Dendritic cell treated with granulocyte-macrophage colony-stimulating factor and Interleukin-4, amounts not matched to agents 40 ng/mL and 50 ng/mL, for 4 days (primary cell): ENCODE data around the gene IER5.
A peak's percentile ranks its signal among the peaks of the same experiment; 100 is the strongest.

Source experiments
- H3K27ac Mint-ChIP-seq: one replicate; pipeline ENCODE4 v1.8.0; 2022; ENCODE audit warnings: mild to moderate bottlenecking, mixed read lengths
- H3K27me3 Mint-ChIP-seq: one replicate; pipeline ENCODE4 v1.8.0; 2022; ENCODE audit warnings: mild to moderate bottlenecking, mixed read lengths
- H3K36me3 Mint-ChIP-seq: one replicate; pipeline ENCODE4 v1.8.0; 2022; ENCODE audit warnings: low read depth, mixed read lengths
- H3K4me1 Mint-ChIP-seq: one replicate; pipeline ENCODE4 v1.8.0; 2022; ENCODE audit warnings: low read depth, mixed read lengths
- H3K4me3 Mint-ChIP-seq: one replicate; pipeline ENCODE4 v1.8.0; 2022; ENCODE audit warnings: mild to moderate bottlenecking, moderate library complexity, mixed read lengths
- H3K9me3 Mint-ChIP-seq: one replicate; pipeline ENCODE4 v1.8.0; 2022; ENCODE audit warnings: mixed read lengths
- intact Hi-C: fragments of 100-400 bp; cut with micrococcal nuclease; formaldehyde crosslinking; loops from one replicate; pipeline ENCODE4 v1.15.0; 2022

The IER5 gene

DNA sequence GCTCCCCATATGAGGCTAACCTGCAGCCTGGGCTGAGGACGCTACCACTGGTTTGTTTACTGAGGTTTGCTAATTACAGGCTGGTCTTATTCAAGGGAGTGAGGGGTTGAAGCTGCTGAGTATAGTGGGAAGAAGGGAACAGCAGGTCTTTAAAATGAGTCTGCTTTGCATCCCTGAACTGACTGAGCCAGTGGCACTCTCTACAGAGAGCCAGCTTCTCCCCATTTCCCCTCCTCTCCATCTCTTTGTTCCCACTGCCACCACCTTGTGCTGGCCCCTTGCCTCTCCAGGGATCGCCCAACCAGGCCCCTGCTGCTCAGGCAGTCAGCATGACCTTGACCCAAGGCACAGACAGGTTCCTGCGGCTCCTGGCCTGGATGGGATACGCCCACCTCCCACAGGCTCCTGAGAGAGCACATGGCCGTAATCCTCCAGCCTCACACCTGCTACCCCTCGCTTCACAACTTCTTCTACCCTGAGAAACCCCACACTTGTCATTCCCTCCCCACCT lies 45.0 kb downstream of the IER5 start:
- intact Hi-C loops: no loop called here
- H3K36me3 Mint-ChIP-seq: no peaks in the 10 kb centered on the region
- no peaks in the 10 kb centered on the region for H3K27me3 Mint-ChIP-seq
- H3K4me3 Mint-ChIP-seq: no peak overlapping the region
- H3K9me3 Mint-ChIP-seq: no peaks in the 10 kb centered on the region
- H3K27ac Mint-ChIP-seq: peak overlapping the region; percentile 96
- H3K4me1 Mint-ChIP-seq: peaks cover 92% of the 10 kb centered on the region

DNA sequence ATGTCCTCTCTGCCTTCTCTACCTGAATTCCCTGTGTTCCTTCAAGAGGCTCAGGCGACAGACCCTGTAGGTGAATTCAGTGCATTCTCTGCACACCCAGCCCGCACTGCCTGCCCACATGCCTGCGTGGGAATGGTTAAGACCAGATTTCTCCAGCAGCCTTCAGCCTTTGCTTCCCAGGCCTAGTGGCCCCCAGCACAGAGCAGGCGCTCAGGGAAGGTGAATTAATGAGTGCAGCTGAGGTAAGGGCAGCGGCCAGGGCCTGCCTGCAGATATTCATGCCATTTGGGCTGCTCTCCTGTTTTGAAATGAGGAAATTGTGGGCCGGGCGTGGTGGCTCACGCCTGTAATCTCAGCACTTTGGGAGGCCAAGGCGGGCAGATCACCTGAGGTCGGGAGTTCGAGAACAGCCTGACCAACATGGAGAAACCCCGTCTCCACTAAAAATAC lies 45.5 kb downstream of the IER5 start:
- no peaks in the 10 kb centered on the region for H3K9me3 Mint-ChIP-seq
- H3K27me3 Mint-ChIP-seq: no peaks in the 10 kb centered on the region
- H3K27ac Mint-ChIP-seq: peak overlapping the region; percentile 96
- peak overlapping the region; percentile 7 for H3K4me3 Mint-ChIP-seq
- peaks cover 92% of the 10 kb centered on the region for H3K4me1 Mint-ChIP-seq
- intact Hi-C loops: no loop called here
- H3K36me3 Mint-ChIP-seq: no peaks in the 10 kb centered on the region

DNA sequence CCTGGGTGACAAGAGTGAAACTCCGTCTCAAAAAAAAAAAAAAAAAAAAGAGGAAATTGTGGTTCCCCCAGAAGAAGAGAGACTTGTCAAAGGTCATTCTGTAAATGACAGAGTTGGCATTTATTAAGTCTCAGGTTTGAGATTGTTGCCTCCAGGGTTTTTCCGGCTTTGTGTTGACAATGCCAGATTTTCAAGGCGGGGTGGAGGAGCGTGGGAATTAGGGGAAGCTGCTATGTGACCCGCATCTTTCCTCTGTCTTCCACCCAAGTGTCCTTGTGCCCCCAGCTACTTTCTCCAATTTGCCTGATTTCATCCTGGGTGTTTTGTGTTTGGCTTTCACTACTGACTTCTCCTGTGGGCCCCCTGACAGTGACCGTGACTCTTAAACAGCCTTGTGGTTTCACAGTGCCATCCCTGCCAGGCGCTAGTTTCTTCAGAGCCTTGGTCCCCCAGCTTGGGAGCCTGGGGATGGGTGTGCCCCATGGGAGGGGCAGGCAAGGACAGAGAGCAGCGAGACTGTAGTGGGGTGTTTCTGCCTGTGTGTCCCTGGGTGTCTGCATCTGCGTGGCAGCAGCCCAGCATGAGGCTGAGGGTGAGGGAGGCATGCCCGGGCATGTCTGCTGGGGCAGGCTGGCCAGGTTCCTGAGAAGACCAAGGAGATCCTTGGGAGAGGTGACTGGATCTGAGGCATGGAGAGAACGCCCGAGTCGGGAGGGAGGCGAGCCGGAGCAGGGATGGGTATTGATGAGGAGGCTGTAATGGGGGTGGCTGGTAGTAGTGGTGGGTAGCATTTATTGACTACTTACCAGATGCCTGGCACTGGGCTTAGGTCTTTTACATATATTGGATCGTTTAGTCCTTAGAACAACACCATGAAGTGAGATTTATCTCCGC lies 46.3 kb downstream of the IER5 start:
- Mint-ChIP-seq H3K27me3 (no peaks in the 10 kb centered on the region), H3K9me3 (no peaks in the 10 kb centered on the region), H3K36me3 (no peaks in the 10 kb centered on the region), H3K4me3 (peak overlapping the region; percentile 64), H3K27ac (peak overlapping the region; percentile 96), H3K4me1 (peaks cover 92% of the 10 kb centered on the region)
- intact Hi-C loops: loop anchor here (1.0 kb wide), 1 partner anchor 29 kb away; no protein-coding TSS in a partner anchor

- Mint-ChIP-seq H3K27ac (peak overlapping the region; percentile 96), H3K4me3 (peak overlapping the region; percentile 64), H3K4me1 (peaks cover 92% of the 10 kb centered on the region), H3K27me3 (no peaks in the 10 kb centered on the region), H3K36me3 (no peaks in the 10 kb centered on the region), H3K9me3 (no peaks in the 10 kb centered on the region)
- intact Hi-C loops: loop anchor here (1.0 kb wide), 1 partner anchor 30 kb away; no protein-coding TSS in a partner anchor
Measured at GRCh38 chr1:181135437-181135731, 46.9 kb downstream of the IER5 start.

- peak overlapping the region; percentile 64 for H3K4me3 Mint-ChIP-seq
- H3K4me1 Mint-ChIP-seq: peaks cover 92% of the 10 kb centered on the region
- no peaks in the 10 kb centered on the region for H3K36me3 Mint-ChIP-seq
- intact Hi-C loops: loop anchor here (1.0 kb wide), 1 partner anchor 31 kb away; no protein-coding TSS in a partner anchor
- H3K27me3 Mint-ChIP-seq: no peaks in the 10 kb centered on the region
- no peaks in the 10 kb centered on the region for H3K9me3 Mint-ChIP-seq
- peak overlapping the region; percentile 96 for H3K27ac Mint-ChIP-seq
Measured at GRCh38 chr1:181135815-181136737, 47.6 kb downstream of the IER5 start.

- intact Hi-C loops: no loop called here
- Mint-ChIP-seq H3K4me1 (peaks cover 92% of the 10 kb centered on the region), H3K36me3 (no peaks in the 10 kb centered on the region), H3K4me3 (peak overlapping the region; percentile 11), H3K27me3 (no peaks in the 10 kb centered on the region), H3K9me3 (no peaks in the 10 kb centered on the region), H3K27ac (peak overlapping the region; percentile 96)
Measured at GRCh38 chr1:181136738-181137122, 48.2 kb downstream of the IER5 start.

DNA sequence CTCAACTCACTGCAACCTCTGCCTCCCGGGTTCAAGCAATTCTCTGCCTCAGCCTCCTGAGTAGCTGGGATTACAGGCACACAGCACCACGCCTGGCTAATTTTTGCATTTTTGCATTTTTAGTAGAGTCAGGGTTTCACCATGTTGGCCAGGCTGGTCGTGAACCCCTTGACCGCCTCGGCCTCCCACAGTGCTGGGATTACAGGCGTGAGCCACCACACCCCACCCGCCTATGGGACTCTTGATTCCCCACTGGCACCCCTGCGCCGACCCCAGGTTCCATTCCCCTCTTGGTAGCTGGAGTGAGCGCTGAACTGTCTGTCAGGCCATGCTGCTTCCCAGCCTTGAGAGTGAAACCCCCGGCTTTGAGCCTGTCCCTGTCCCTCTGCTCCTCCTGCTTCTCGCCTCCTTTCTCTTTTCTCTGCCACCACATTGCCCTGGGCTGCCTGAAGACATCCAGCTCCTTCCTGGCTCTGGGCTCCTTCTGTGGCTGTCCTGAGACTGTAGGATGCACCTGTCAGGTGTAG lies 48.8 kb downstream of the IER5 start:
- no peaks in the 10 kb centered on the region for H3K9me3 Mint-ChIP-seq

GRCh38 chr1:181139631-181140061 lies 51.1 kb downstream of the IER5 start:
- Mint-ChIP-seq H3K4me1 (peaks cover 76% of the 10 kb centered on the region), H3K9me3 (no peaks in the 10 kb centered on the region), H3K27me3 (peaks cover 5% of the 10 kb centered on the region), H3K4me3 (no peak overlapping the region), H3K27ac (peak overlapping the region; percentile 31), H3K36me3 (no peaks in the 10 kb centered on the region)
- intact Hi-C loops: loop anchor here (1.0 to 2.0 kb wide), 2 partner anchors 15 to 48 kb away; no protein-coding TSS in a partner anchor

More for the DNA sequence above, 48.8 kb downstream of the IER5 start:
- no peaks in the 10 kb centered on the region for H3K27me3 Mint-ChIP-seq
- no peaks in the 10 kb centered on the region for H3K36me3 Mint-ChIP-seq
- H3K4me1 Mint-ChIP-seq: peaks cover 93% of the 10 kb centered on the region
- intact Hi-C loops: no loop called here
- peak overlapping the region; percentile 96 for H3K27ac Mint-ChIP-seq
- no peak overlapping the region for H3K4me3 Mint-ChIP-seq

DNA sequence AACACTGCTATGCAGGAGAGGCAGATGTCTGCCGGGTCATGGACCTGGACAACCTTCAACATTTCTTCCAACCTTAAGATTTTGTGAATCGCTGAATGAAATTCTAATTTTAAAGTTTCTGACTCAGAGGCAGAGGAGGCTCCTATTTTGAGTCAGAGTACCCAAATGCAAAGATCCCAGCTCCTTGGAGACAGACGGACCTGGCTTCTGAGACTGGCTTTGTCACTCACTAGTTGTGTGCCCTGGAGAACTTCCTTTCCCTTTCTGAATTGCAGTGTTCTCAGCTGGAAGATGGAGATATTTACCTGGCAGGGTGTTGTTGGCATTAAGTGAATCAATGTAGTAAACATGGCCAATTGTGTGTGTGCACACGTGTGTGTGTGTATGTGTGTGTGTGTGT lies 51.9 kb downstream of the IER5 start:
- H3K27me3 Mint-ChIP-seq: peaks cover 5% of the 10 kb centered on the region
- intact Hi-C loops: loop anchor here (1.0 to 2.0 kb wide), 2 partner anchors 16 to 49 kb away; no protein-coding TSS in a partner anchor
- H3K4me3 Mint-ChIP-seq: no peak overlapping the region
- H3K4me1 Mint-ChIP-seq: peaks cover 69% of the 10 kb centered on the region
- H3K27ac Mint-ChIP-seq: peak overlapping the region; percentile 78
- no peaks in the 10 kb centered on the region for H3K36me3 Mint-ChIP-seq
- H3K9me3 Mint-ChIP-seq: no peaks in the 10 kb centered on the region

DNA sequence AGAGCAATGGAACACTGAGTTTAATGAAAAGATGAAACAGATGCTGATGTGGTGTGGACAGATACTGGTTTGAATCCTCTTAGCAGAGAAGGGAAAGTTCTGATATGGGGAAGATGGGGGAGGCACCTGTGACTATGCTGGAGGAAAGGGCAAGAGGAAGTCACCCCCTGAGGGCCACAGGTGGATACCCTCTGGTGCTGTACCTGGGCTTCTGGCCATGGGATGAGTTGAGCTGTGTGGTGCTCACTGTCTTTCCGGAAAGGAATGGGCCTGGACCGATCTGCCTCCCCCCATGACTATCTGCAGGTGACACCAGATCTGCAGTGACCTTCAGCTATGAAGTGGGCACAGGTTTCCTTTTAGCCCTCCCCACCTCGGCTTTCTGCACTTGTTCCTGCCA lies 52.4 kb downstream of the IER5 start:
- H3K4me3 Mint-ChIP-seq: no peak overlapping the region
- H3K27ac Mint-ChIP-seq: peak overlapping the region; percentile 78
- intact Hi-C loops: loop anchor here (1.0 to 2.0 kb wide), 2 partner anchors 16 to 50 kb away; no protein-coding TSS in a partner anchor

DNA sequence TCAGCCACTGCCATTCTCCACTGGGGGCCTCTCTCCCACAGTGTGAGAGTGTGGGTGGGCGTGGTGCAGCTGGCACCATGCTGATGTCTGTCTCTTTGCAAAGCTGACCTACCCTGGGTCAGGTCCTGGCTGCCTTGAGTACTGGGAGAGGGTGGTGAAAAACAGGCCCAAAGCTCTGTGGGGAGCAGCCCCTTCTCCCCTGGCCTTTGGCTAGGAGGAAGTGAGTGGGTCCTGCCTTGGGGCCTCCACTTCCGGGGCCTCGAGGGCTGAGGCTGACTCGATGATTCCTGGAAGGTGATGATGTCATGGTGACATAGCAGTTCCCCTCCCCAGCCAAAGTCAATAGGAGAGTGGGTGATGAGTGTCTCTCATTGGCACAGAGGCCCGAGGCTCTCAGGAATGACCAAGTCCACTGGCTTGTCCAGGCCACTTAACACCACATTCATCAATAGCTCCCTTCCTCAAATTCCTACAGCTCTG lies 53.0 kb downstream of the IER5 start:
- Mint-ChIP-seq H3K27me3 (peaks cover 5% of the 10 kb centered on the region), H3K27ac (peak overlapping the region; percentile 78), H3K4me1 (peaks cover 62% of the 10 kb centered on the region), H3K9me3 (no peaks in the 10 kb centered on the region), H3K36me3 (no peaks in the 10 kb centered on the region), H3K4me3 (no peak overlapping the region)
- intact Hi-C loops: loop anchor here (2.0 kb wide), 1 partner anchor 17 kb away; no protein-coding TSS in a partner anchor

More for the DNA sequence above, 52.4 kb downstream of the IER5 start:
- Mint-ChIP-seq H3K4me1 (peaks cover 68% of the 10 kb centered on the region), H3K9me3 (no peaks in the 10 kb centered on the region), H3K27me3 (peaks cover 5% of the 10 kb centered on the region), H3K36me3 (no peaks in the 10 kb centered on the region)
